K562 (cell line): ENCODE measurements around the gene CIAO3. TPM values are rescaled to one million over a fixed set of nuclear protein-coding genes. Genes with fewer than 3 reads are reported as not detected.

Source experiments
- ERF ChIP-seq: fragments of 450-650 bp; formaldehyde crosslinking; IDR thresholded peaks from 2 replicates; pipeline ENCODE4 v1.4.0; 2020; ENCODE audit warnings: mild to moderate bottlenecking, mixed read lengths
- HDAC1 ChIP-seq, 2 experiments: fragments of 450-650 bp; IDR thresholded peaks; 2 replicates each; pipeline ENCODE4 v1.6.1; 2016 to 2017; ENCODE audit warnings: inconsistent platforms in 1 of 2, mild to moderate bottlenecking in 1 of 2, moderate library complexity in 1 of 2
- HNRNPLL ChIP-seq: fragments of 200-400 bp; formaldehyde crosslinking; IDR thresholded peaks from 2 replicates; pipeline ENCODE4 v1.6.1; 2017; ENCODE audit warnings: low read length, low read depth, mild to moderate bottlenecking; ENCODE audit not compliant: poor library complexity, severe bottlenecking
- L3MBTL2 ChIP-seq: fragments of 450-650 bp; IDR thresholded peaks from 2 replicates; pipeline ENCODE4 v1.6.1; 2016; ENCODE audit warnings: mild to moderate bottlenecking, moderate library complexity
- MAZ ChIP-seq, 2 experiments: fragments of 450-650 bp in 1 of 2; sonication (generic) in 1 of 2; formaldehyde crosslinking; IDR thresholded peaks in 1 of 2; conservative IDR thresholded peaks in 1 of 2; 2 replicates each; pipeline versions ENCODE4 v1.4.0 to v1.5.0; 2020; ENCODE audit warnings: mild to moderate bottlenecking in 1 of 2, missing genetic modification reagents in 1 of 2
- MTA3 ChIP-seq: fragments of 450-650 bp; formaldehyde crosslinking; IDR thresholded peaks from 2 replicates; pipeline ENCODE4 v1.6.1; 2017; ENCODE audit warnings: mild to moderate bottlenecking, borderline replicate concordance
- RBBP5 ChIP-seq: fragments of 200-600 bp; sonication (generic); IDR thresholded peaks from 2 replicates; pipeline ENCODE4 v1.6.1; 2012; ENCODE audit warnings: borderline replicate concordance, mild to moderate bottlenecking, low read length, control low read depth, inconsistent platforms; ENCODE audit not compliant: insufficient read depth, poor library complexity, severe bottlenecking
- SNAPC5 ChIP-seq: fragments of 250-450 bp; sonication (Bioruptor Pico); IDR thresholded peaks from 2 replicates; pipeline ENCODE4 v1.8.0; 2021; ENCODE audit warnings: moderate library complexity, mild to moderate bottlenecking, inconsistent platforms
- THAP12 ChIP-seq: fragments of 250-450 bp; sonication (Bioruptor Pico); IDR thresholded peaks from 2 replicates; pipeline ENCODE4 v1.9.0; 2021; ENCODE audit warnings: mild to moderate bottlenecking, inconsistent platforms
- ZNF3 ChIP-seq: fragments of 250-450 bp; sonication (Bioruptor Pico); IDR thresholded peaks from 2 replicates; pipeline ENCODE4 v1.5.0; 2021; ENCODE audit warnings: mild to moderate bottlenecking, moderate library complexity
- ZNF512 ChIP-seq: IDR thresholded peaks from 2 replicates; pipeline ENCODE4 v1.6.1; 2016; ENCODE audit warnings: missing genetic modification characterization, missing compliant biosample characterization
- polyA plus RNA-seq, 8 experiments: library from polyadenylated mRNA; depleted of rRNA in 4 of 8; stranded (reverse) in 5 of 8; unstranded in 3 of 8; fragments of >200 nt; fragmentation: Nextera tagmentation in 2 of 8; fragmentation: Illumina TruSeq in 1 of 8; extraction: Ambion mirVana in 2 of 8; extraction: Trizol in 1 of 8; gene quantifications; 2 replicates each; pipeline versions ENCODE4 v1.2.1 to v1.2.3, GENCODE V29; 2011 to 2014; ENCODE audit warnings: inconsistent platforms in 1 of 8, missing spikeins in 1 of 8
- total RNA-seq, 7 experiments: library from RNA; depleted of rRNA in 6 of 7; stranded (reverse); fragments of >200 nt in 6 of 7; fragmentation: Illumina TruSeq in 2 of 7; extraction: Trizol in 2 of 7; gene quantifications; 2 replicates each; pipeline versions ENCODE4 v1.2.1 to v1.2.3, GENCODE V29; 2011 to 2021; ENCODE audit warnings: low replicate concordance in 1 of 7
- TF ChIP-seq, protein P1 (sequence below): sonication (generic); formaldehyde crosslinking; IDR thresholded peaks from 2 replicates; pipeline ENCODE4 v1.8.0; 2022; ENCODE audit warnings: missing genetic modification reagents, mild to moderate bottlenecking, moderate library complexity, borderline replicate concordance
- TF ChIP-seq, protein P2 (sequence below): sonication (generic); formaldehyde crosslinking; IDR thresholded peaks from 2 replicates; pipeline ENCODE4 v1.8.0; 2022; ENCODE audit warnings: mild to moderate bottlenecking, missing genetic modification reagents
- TF ChIP-seq, protein P3 (sequence below): sonication (generic); formaldehyde crosslinking; IDR thresholded peaks from 2 replicates; pipeline ENCODE4 v1.8.0; 2022; ENCODE audit warnings: mild to moderate bottlenecking, missing genetic modification reagents

CIAO3 gene
- total and polyA plus RNA-seq, 9 of the 15 experiments (the other 6 are each of a cell fraction or from before 2014, with no cell fraction given): 2.2 to 35.6 (median 18.7) TPM

DNA sequence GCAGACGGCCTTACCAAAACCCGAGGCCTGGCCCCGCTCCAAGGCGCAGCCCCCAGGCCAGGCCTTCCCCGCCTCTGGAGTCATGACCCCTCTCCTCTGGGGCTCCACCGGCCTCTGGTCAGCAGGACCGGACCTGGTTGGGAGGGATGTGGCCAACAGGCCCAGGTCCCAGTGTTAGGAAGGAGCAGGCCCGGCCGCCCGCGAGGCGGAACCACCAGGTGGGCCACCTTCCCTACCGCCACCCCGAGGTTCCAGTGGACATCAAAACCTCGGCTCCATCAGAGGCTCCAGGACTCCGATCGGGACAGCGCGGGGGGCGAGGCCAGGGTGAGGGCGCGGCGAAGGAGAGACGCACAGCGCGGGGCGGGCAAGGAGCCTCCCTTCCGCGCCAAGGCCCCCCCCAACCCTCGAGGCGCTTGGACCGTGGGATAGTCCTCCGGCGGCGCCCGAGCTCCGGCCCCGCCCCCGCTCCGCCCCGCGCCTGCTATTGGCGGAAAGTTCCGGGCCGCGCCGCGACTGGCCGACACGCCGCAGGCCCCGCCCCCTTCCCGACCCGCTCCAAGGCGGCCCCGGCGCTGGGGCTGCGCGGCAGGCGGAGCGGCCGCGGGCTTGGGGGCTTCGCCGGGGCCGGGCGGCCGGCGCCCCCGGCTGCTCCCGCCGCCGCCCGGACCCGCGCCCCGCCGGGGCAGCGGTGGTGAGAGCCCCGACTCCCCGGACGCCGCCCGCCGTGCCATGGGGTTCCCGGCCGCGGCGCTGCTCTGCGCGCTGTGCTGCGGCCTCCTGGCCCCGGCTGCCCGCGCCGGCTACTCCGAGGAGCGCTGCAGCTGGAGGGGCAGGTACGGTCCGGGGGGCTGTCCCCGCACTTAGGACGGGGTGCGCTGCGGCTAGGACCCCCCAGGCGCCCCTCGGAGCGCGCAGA, 26.0 kb downstream of the CIAO3 start, which contains the start of gene METRN (continued):
- TF ChIP-seq THAP12 (CRISPR knock-in tag): no peak
- TF ChIP-seq, protein P1, sequence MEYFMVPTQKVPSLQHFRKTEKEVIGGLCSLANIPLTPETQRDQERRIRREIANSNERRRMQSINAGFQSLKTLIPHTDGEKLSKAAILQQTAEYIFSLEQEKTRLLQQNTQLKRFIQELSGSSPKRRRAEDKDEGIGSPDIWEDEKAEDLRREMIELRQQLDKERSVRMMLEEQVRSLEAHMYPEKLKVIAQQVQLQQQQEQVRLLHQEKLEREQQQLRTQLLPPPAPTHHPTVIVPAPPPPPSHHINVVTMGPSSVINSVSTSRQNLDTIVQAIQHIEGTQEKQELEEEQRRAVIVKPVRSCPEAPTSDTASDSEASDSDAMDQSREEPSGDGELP (CRISPR knock-in tag): peak; percentile 17; the same call in 1 of the 2 replicates
- TF ChIP-seq L3MBTL2: peak; percentile 73
- TF ChIP-seq HNRNPLL: peak; percentile 16
- peak in 1 of 2 experiments; percentile 32; a peak in 1 of 4 replicates for TF ChIP-seq HDAC1 (IDR thresholded peaks at IDR 0.05)
- TF ChIP-seq, protein P2, sequence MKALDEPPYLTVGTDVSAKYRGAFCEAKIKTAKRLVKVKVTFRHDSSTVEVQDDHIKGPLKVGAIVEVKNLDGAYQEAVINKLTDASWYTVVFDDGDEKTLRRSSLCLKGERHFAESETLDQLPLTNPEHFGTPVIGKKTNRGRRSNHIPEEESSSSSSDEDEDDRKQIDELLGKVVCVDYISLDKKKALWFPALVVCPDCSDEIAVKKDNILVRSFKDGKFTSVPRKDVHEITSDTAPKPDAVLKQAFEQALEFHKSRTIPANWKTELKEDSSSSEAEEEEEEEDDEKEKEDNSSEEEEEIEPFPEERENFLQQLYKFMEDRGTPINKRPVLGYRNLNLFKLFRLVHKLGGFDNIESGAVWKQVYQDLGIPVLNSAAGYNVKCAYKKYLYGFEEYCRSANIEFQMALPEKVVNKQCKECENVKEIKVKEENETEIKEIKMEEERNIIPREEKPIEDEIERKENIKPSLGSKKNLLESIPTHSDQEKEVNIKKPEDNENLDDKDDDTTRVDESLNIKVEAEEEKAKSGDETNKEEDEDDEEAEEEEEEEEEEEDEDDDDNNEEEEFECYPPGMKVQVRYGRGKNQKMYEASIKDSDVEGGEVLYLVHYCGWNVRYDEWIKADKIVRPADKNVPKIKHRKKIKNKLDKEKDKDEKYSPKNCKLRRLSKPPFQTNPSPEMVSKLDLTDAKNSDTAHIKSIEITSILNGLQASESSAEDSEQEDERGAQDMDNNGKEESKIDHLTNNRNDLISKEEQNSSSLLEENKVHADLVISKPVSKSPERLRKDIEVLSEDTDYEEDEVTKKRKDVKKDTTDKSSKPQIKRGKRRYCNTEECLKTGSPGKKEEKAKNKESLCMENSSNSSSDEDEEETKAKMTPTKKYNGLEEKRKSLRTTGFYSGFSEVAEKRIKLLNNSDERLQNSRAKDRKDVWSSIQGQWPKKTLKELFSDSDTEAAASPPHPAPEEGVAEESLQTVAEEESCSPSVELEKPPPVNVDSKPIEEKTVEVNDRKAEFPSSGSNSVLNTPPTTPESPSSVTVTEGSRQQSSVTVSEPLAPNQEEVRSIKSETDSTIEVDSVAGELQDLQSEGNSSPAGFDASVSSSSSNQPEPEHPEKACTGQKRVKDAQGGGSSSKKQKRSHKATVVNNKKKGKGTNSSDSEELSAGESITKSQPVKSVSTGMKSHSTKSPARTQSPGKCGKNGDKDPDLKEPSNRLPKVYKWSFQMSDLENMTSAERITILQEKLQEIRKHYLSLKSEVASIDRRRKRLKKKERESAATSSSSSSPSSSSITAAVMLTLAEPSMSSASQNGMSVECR (CRISPR knock-in tag): no peak
- no peak for TF ChIP-seq SNAPC5 (CRISPR knock-in tag)
- TF ChIP-seq, protein P3, sequence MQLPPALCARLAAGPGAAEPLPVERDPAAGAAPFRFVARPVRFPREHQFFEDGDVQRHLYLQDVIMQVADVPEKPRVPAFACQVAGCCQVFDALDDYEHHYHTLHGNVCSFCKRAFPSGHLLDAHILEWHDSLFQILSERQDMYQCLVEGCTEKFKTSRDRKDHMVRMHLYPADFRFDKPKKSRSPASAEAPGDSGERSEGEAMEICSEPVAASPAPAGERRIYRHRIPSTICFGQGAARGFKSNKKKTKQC: no peak
- TF ChIP-seq MTA3: 0 out of 2 replicates have a peak, but pooled peaks have one; percentile 15
- TF ChIP-seq ERF (CRISPR knock-in tag): peak; percentile 41; the same call in 1 of the 2 replicates
- TF ChIP-seq MAZ (CRISPR knock-in tag; conservative IDR thresholded peaks at IDR 0.05 in 1 of 2, IDR thresholded peaks at IDR 0.05 in 1 of 2): peak; percentile 11 to 13; a peak in 2 of 4 replicates
- no peak for TF ChIP-seq ZNF512 (tag)
- peak; percentile 52 for TF ChIP-seq RBBP5
- no peak for TF ChIP-seq ZNF3 (CRISPR knock-in tag)
